ENCODE results near the gene CDK19. TPM values are rescaled to one million over a fixed set of nuclear protein-coding genes. Genes with fewer than 3 reads are reported as not detected.

The CDK19 gene
- total and polyA plus RNA-seq, 10 of the 15 experiments (the other 5 are each of a cell fraction or from before 2014, with no cell fraction given): 4.6 to 21.4 (median 12.4) TPM

GRCh38 chr6:110614106-110614505 is 201.2 kb downstream of the CDK19 start:
- H3K27me3 ChIP-seq (replicated peaks in 1 of 2; ENCODE audit: control insufficient read depth in 2 of 2, insufficient read depth in 2 of 2, low read length in 1 of 2): no peaks in the 10 kb centered on the region
- no peaks in the 10 kb centered on the region for H3K79me2 ChIP-seq (ENCODE audit: control insufficient read depth, insufficient read depth, low read length)
- in situ Hi-C loops (cut with MboI) (no loop called here), intact Hi-C loops (cut with micrococcal nuclease; ENCODE audit: unreplicated experiment) (loop anchor here (10.0 kb wide), 1 partner anchor 331 kb away; no protein-coding TSS in a partner anchor)
- CTCF ChIA-PET: interaction anchor here (1.0 to 1.3 kb wide), 3 partner anchors 10 to 86 kb away, joined by 3 read pairs; no protein-coding TSS in a partner anchor
- WGBS (ENCODE audit: insufficient coverage, insufficient replicate concordance, low lambda C conversion rate, missing lambda C conversion rate): 100% methylated on average over 1 of the region's 1 CpG
- H4K20me1 ChIP-seq (ENCODE audit: control insufficient read depth, insufficient read depth): no peaks in the 10 kb centered on the region
- H3K4me1 ChIP-seq (ENCODE audit: control insufficient read depth, insufficient read depth, low read length): peaks cover 11% of the 10 kb centered on the region
- no peak overlapping the region for H3K27ac ChIP-seq (ENCODE audit: control insufficient read depth, insufficient read depth)
- POLR2A ChIA-PET: interaction anchor here (0.5 kb wide), 1 partner anchor 346 kb away, joined by 3 read pairs; no protein-coding TSS in a partner anchor
- H3K4me3 ChIP-seq: no peak overlapping the region
- no peak overlapping the region for H3K9ac ChIP-seq (ENCODE audit: control insufficient read depth, insufficient read depth, low read length)
- no peak overlapping the region for H3K4me2 ChIP-seq (ENCODE audit: control insufficient read depth, insufficient read depth)
- no peaks in the 10 kb centered on the region for H3K9me3 ChIP-seq (replicated peaks; ENCODE audit: control insufficient read depth, insufficient read depth, low read length)
- ATAC-seq: no peak
- RAD21 ChIA-PET (ENCODE audit: unreplicated experiment): interaction anchor here (0.8 kb wide), 1 partner anchor 77 kb away, joined by 3 read pairs; no protein-coding TSS in a partner anchor
- no peak for DNase-seq (ENCODE audit: low read depth, low spot score)
- no peaks in the 10 kb centered on the region; a peak in 1 of 4 replicates for H3K36me3 ChIP-seq (ENCODE audit: control insufficient read depth in 2 of 2, insufficient read depth in 2 of 2, low read length in 1 of 2)
- TF ChIP-seq FOXM1 (IDR thresholded peaks at IDR 0.05; ENCODE audit: low read depth, low read length): no peak
- TF ChIP-seq HCFC1 (IDR thresholded peaks at IDR 0.05; ENCODE audit: low read length): no peak
- TF ChIP-seq USF1 (IDR thresholded peaks at IDR 0.05; ENCODE audit: borderline replicate concordance, extremely low read length, insufficient read depth, low read depth, low read length): no peak
- no peak for TF ChIP-seq POLR2A (IDR thresholded peaks at IDR 0.05; ENCODE audit: low read depth, low read length)
- no peak for TF ChIP-seq BACH1 (IDR thresholded peaks at IDR 0.05; ENCODE audit: borderline replicate concordance)
- TF ChIP-seq ZBTB11 (CRISPR knock-in tag; IDR thresholded peaks at IDR 0.05): no peak
- TF ChIP-seq RAD21 (IDR thresholded peaks at IDR 0.05; ENCODE audit: insufficient read depth, low read depth, low read length): no peak
- TF ChIP-seq EP300 (IDR thresholded peaks at IDR 0.05; ENCODE audit: borderline replicate concordance in 1 of 2, control insufficient read depth in 1 of 2, low read depth in 2 of 2, low read length in 2 of 2): no peak
- TF ChIP-seq ELK1 (IDR thresholded peaks at IDR 0.05; ENCODE audit: low read depth, low read length): no peak
- no peak for TF ChIP-seq SMC3 (IDR thresholded peaks at IDR 0.05; ENCODE audit: borderline replicate concordance, low read length)
- TF ChIP-seq NBN (IDR thresholded peaks at IDR 0.05): no peak
- TF ChIP-seq IKZF1 (conservative IDR thresholded peaks at IDR 0.05): no peak
- TF ChIP-seq TCF12 (IDR thresholded peaks at IDR 0.05; ENCODE audit: low read depth, low read length): no peak
- TF ChIP-seq DPF2 (IDR thresholded peaks at IDR 0.05): no peak
- SMC1A ChIA-PET (ENCODE audit: uncharacterized antibody, unreplicated experiment): interaction anchor here (1.1 kb wide), 1 partner anchor 23 kb away, joined by 5 read pairs; no protein-coding TSS in a partner anchor
- no peak for FAIRE-seq
- BruUV-seq (replicated peaks): no TSS peak
- H2AFZ ChIP-seq (ENCODE audit: control insufficient read depth, low read depth, low read length): no peak overlapping the region

Data from GM12878 (cell line).